B cell (primary cell): Measurements from ENCODE around the gene ITPR3. TPM values are rescaled to one million over a fixed set of nuclear protein-coding genes. Genes with fewer than 3 reads are reported as not detected.

Source experiments
- ATAC-seq: fragments of 200-7000 bp; cut with Tn5 transposase; one replicate; pipeline ENCODE4 v1.10.0; 2021; ENCODE audit warnings: low read depth, mild to moderate bottlenecking, moderate number of reproducible peaks, moderate library complexity
- CTCF ChIA-PET: fragments of 350-600 bp; sonication (Branson Sonifier 250); formaldehyde crosslinking; loops from one replicate; lab custom pipeline; 2021; ENCODE audit warnings: antibody characterized with exemption, inconsistent platforms; lab: Charles Lee
- POLR2A ChIA-PET: fragments of 350-600 bp; sonication (Branson Sonifier 250); formaldehyde crosslinking; loops from one replicate; lab custom pipeline; 2021; ENCODE audit warnings: antibody characterized with exemption; lab: Charles Lee
- DNase-seq: peaks from one replicate; pipeline ENCODE4 v3.0.0; 2013
- H2AFZ ChIP-seq: 2 replicates; pipeline ENCODE4 v1.6.1; 2012; ENCODE audit warnings: mild to moderate bottlenecking, low read depth, low read length; ENCODE audit not compliant: insufficient read depth, poor library complexity, severe bottlenecking
- H3K27ac ChIP-seq, 2 donors: 1 replicate in 1 of 2; 2 replicates in 1 of 2; pipeline ENCODE4 v1.5.1; 2012 to 2013; ENCODE audit warnings: low read length in 2 of 2, mild to moderate bottlenecking in 2 of 2, moderate library complexity in 1 of 2
- H3K27me3 ChIP-seq, 4 experiments: fragments of 200-600 bp in 1 of 4; sonication (generic) in 1 of 4; replicated peaks in 1 of 4; 1 replicate in 2 of 4; 2 replicates in 2 of 4; pipeline versions ENCODE4 v1.6.1 to v1.7.0; 2013 to 2016; ENCODE audit warnings: low read length in 3 of 4, mild to moderate bottlenecking in 2 of 4, mixed read lengths in 1 of 4, moderate library complexity in 1 of 4; ENCODE audit not compliant: insufficient read depth in 4 of 4, control insufficient read depth in 3 of 4; ENCODE audit errors: control extremely low read depth in 1 of 4
- H3K36me3 ChIP-seq, 2 experiments: replicated peaks in 1 of 2; 1 replicate in 1 of 2; 2 replicates in 1 of 2; pipeline versions ENCODE4 v1.6.1 to v1.7.1; 2013; ENCODE audit warnings: low read length in 1 of 2; ENCODE audit not compliant: insufficient read depth in 2 of 2, control insufficient read depth in 1 of 2; ENCODE audit errors: control extremely low read depth in 1 of 2, extremely low read depth in 1 of 2
- H3K4me1 ChIP-seq, 2 donors: fragments of 200-600 bp in 1 of 2; sonication (generic) in 1 of 2; 1 replicate in 1 of 2; 2 replicates in 1 of 2; pipeline versions ENCODE4 v1.5.1 to v1.6.1; 2013 to 2017; ENCODE audit warnings: low read length in 2 of 2; ENCODE audit not compliant: control insufficient read depth in 2 of 2, insufficient read depth in 2 of 2
- H3K4me2 ChIP-seq: replicated peaks from 2 replicates; pipeline ENCODE3; 2012; ENCODE audit warnings: mild to moderate bottlenecking, low read depth, low read length; ENCODE audit not compliant: poor library complexity, severe bottlenecking
- H3K4me3 ChIP-seq, 5 experiments: fragments of 200-600 bp in 1 of 5; sonication (generic) in 1 of 5; 1 replicate in 3 of 5; 2 replicates in 2 of 5; pipeline versions ENCODE4 v1.5.1 to v1.7.0; 2011 to 2016; ENCODE audit warnings: low read length in 4 of 5, mild to moderate bottlenecking in 4 of 5, low read depth in 2 of 5, control low read depth in 1 of 5, moderate library complexity in 1 of 5; ENCODE audit not compliant: insufficient read depth in 1 of 5; ENCODE audit errors: control extremely low read depth in 1 of 5, extremely low read depth in 1 of 5
- H3K79me2 ChIP-seq: fragments of 200-600 bp; sonication (generic); one replicate; pipeline ENCODE4 v1.6.0; 2016; ENCODE audit warnings: low read length; ENCODE audit not compliant: control insufficient read depth, insufficient read depth
- H3K9ac ChIP-seq: fragments of 200-600 bp; sonication (generic); 2 replicates; pipeline ENCODE4 v1.6.1; 2017; ENCODE audit warnings: mild to moderate bottlenecking, low read length, moderate library complexity
- H3K9me3 ChIP-seq, 3 donors: one replicate each; pipeline versions ENCODE4 v1.6.1 to v1.7.1; 2013; ENCODE audit warnings: low read length in 2 of 3; ENCODE audit not compliant: control insufficient read depth in 2 of 3, insufficient read depth in 1 of 3; ENCODE audit errors: control extremely low read depth in 1 of 3
- H4K20me1 ChIP-seq: 2 replicates; pipeline ENCODE4 v1.6.0; 2012; ENCODE audit warnings: mild to moderate bottlenecking, low read length; ENCODE audit not compliant: insufficient read depth, control insufficient read depth, poor library complexity, severe bottlenecking
- H3K27ac Mint-ChIP-seq: one replicate; pipeline ENCODE4 v1.8.0; 2021; ENCODE audit warnings: mixed read lengths
- H3K27me3 Mint-ChIP-seq: one replicate; pipeline ENCODE4 v1.8.0; 2021; ENCODE audit warnings: mixed read lengths
- H3K4me1 Mint-ChIP-seq: one replicate; pipeline ENCODE4 v1.8.0; 2021; ENCODE audit warnings: mixed read lengths
- H3K4me3 Mint-ChIP-seq: one replicate; pipeline ENCODE4 v1.8.0; 2021; ENCODE audit warnings: mixed read lengths
- H3K9me3 Mint-ChIP-seq: one replicate; pipeline ENCODE4 v1.8.0; 2022; ENCODE audit warnings: mixed read lengths; ENCODE audit not compliant: insufficient read depth
- EZH2 ChIP-seq: IDR thresholded peaks from 2 replicates; pipeline ENCODE4 v1.6.1; 2012; ENCODE audit warnings: borderline replicate concordance, low read depth, mild to moderate bottlenecking, moderate library complexity, low read length; ENCODE audit not compliant: insufficient read depth, poor library complexity, severe bottlenecking
- whole genome bisulfite sequencing: methylation state at CpG from one replicate; pipeline ENCODE4 v1.1.5; 2013; ENCODE audit warnings: missing lambda C conversion rate; ENCODE audit not compliant: insufficient coverage; 5-methylcytosine and 5-hydroxymethylcytosine counted together
- intact Hi-C: fragments of 100-400 bp; cut with micrococcal nuclease; formaldehyde crosslinking; loops from one replicate; pipeline ENCODE4 v1.10.0; 2022
- polyA plus RNA-seq: library from polyadenylated mRNA; depleted of rRNA; stranded (reverse); fragments of >200 nt; gene quantifications from 2 replicates; pipeline ENCODE4 v1.2.3, GENCODE V29; 2012
- total RNA-seq, 2 donors: library from RNA; stranded (reverse); fragments of 120-200 nt in 1 of 2; gene quantifications; 1 replicate in 1 of 2; 2 replicates in 1 of 2; pipeline versions ENCODE4 v1.2.3 to v1.2.4, GENCODE V29; 2013 to 2022
- TF ChIP-seq, protein P1 (sequence below): fragments of 200-600 bp; IDR thresholded peaks from one replicate; pipeline ENCODE4 v1.8.0; 2022; ENCODE audit warnings: antibody characterized with exemption, mild to moderate bottlenecking

ITPR3 gene
- total and polyA plus RNA-seq, 2 donors (not counting 1 experiment from before 2014, with no cell fraction given) = 61.9 to 67.6 TPM

DNA sequence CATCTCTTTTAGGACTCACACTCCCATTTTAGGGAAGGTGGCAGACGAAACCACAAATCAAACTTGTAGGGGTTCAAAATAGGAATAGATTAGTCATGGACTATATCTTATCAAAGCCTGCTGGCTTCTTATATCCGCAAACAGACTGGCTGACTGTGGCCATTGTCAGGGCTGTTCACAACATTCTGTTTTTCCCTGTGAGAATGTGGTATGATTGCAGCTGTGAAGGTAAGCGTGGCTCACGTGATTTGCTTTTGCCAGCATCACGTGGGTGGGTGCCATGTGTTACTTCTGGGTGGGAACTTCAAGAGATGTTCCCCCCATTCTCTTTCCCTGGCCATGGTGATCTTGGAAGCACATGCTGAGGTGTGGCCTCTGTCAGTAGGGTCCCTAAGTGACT, 119.7 kb downstream of the ITPR3 start:
- CTCF ChIA-PET = interaction anchor here (0.7 kb wide), 1 partner anchor 1485 kb away, joined by 3 read pairs; no protein-coding TSS in a partner anchor
- POLR2A ChIA-PET = no interaction called here
- no peak overlapping the region for H2AFZ ChIP-seq
- no peak for TF ChIP-seq EZH2
- TF ChIP-seq, protein P1, sequence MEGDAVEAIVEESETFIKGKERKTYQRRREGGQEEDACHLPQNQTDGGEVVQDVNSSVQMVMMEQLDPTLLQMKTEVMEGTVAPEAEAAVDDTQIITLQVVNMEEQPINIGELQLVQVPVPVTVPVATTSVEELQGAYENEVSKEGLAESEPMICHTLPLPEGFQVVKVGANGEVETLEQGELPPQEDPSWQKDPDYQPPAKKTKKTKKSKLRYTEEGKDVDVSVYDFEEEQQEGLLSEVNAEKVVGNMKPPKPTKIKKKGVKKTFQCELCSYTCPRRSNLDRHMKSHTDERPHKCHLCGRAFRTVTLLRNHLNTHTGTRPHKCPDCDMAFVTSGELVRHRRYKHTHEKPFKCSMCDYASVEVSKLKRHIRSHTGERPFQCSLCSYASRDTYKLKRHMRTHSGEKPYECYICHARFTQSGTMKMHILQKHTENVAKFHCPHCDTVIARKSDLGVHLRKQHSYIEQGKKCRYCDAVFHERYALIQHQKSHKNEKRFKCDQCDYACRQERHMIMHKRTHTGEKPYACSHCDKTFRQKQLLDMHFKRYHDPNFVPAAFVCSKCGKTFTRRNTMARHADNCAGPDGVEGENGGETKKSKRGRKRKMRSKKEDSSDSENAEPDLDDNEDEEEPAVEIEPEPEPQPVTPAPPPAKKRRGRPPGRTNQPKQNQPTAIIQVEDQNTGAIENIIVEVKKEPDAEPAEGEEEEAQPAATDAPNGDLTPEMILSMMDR = no peak
- intact Hi-C loops = no loop called here
- ATAC-seq = no peak
- 75% methylated on average over 4 of the region's 5 CpGs for WGBS
- H3K27me3 ChIP-seq = peaks cover 0 to 6% (median 0%) of the 10 kb centered on the region in 4 experiments
- no peak overlapping the region for H3K27ac ChIP-seq
- no peaks in the 10 kb centered on the region for H3K79me2 ChIP-seq
- no peak overlapping the region for H3K4me3 ChIP-seq
- H3K4me1 Mint-ChIP-seq = peaks cover 3% of the 10 kb centered on the region
- no peak for DNase-seq
- no peaks in the 10 kb centered on the region for H3K9me3 ChIP-seq
- H3K36me3 ChIP-seq = no peaks in the 10 kb centered on the region
- no peak overlapping the region for H3K4me3 Mint-ChIP-seq
- peaks cover 18% of the 10 kb centered on the region for H3K27me3 Mint-ChIP-seq
- no peaks in the 10 kb centered on the region for H4K20me1 ChIP-seq
- peaks cover 0 to 3% of the 10 kb centered on the region in 2 donors for H3K4me1 ChIP-seq
- H3K27ac Mint-ChIP-seq = no peak overlapping the region
- H3K9me3 Mint-ChIP-seq = no peaks in the 10 kb centered on the region
- no peak overlapping the region for H3K4me2 ChIP-seq
- H3K9ac ChIP-seq = no peak overlapping the region

DNA sequence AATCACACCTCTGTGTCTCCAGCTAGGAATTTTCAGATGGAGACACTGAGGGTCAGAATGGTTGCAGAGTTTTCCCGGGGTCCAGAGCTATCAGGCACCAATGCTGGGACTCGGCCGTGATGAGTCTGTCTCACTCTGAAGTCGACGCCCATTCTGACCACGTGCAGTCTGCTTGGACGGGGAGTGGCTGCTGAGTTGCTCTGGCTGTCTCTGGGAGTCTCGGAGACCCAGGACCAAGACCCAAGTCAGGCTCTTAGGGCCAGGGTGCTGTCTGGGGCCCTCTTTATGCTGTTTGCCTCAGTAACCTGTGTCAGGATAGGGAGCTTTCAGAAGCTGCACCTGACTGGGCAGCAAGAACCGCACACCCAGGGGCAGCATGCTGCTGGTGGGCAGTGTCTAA, 121.0 kb downstream of the ITPR3 start:
- WGBS = 86% methylated on average over 9 of the region's 9 CpGs
- no peak for TF ChIP-seq EZH2
- TF ChIP-seq, protein P1 = no peak
- CTCF ChIA-PET = interaction anchor here (3.2 to 4.1 kb wide), 4 partner anchors 13 to 152 kb away, joined by 8 to 27 read pairs (median 16); partner anchors contain the start of gene UQCC2
- Histone ChIP-seq H2AFZ (no peak overlapping the region), H3K4me1 (peaks cover 0 to 3% of the 10 kb centered on the region in 2 donors), H3K79me2 (no peaks in the 10 kb centered on the region), H3K4me3 (no peak overlapping the region), H3K9me3 (no peaks in the 10 kb centered on the region), H3K36me3 (no peaks in the 10 kb centered on the region), H3K4me2 (no peak overlapping the region), H3K9ac (no peak overlapping the region), H3K27ac (no peak overlapping the region), H3K27me3 (peaks cover 0 to 6% (median under 1%) of the 10 kb centered on the region in 4 experiments), H4K20me1 (no peaks in the 10 kb centered on the region)
- ATAC-seq (no peak), DNase-seq (no peak)
- Mint-ChIP-seq H3K9me3 (no peaks in the 10 kb centered on the region), H3K4me1 (peaks cover 3% of the 10 kb centered on the region), H3K27me3 (peaks cover 20% of the 10 kb centered on the region), H3K27ac (no peak overlapping the region), H3K4me3 (no peak overlapping the region)
- POLR2A ChIA-PET = no interaction called here
- intact Hi-C loops = no loop called here
